H1 (cell line): ENCODE measurements around the gene NMT1. TPM values are rescaled to one million over a fixed set of nuclear protein-coding genes. Genes with fewer than 3 reads are reported as not detected.

Source experiments
- CTCF ChIA-PET: fragments of 300-600 bp; sonication (Branson Sonifier 250); formaldehyde crosslinking; loops from one replicate; lab custom pipeline; 2021; ENCODE audit not compliant: partially characterized antibody; lab: Charles Lee
- POLR2A ChIA-PET: fragments of 300-600 bp; sonication (Branson Sonifier 250); formaldehyde crosslinking; loops from one replicate; lab custom pipeline; 2021; ENCODE audit warnings: inconsistent platforms; ENCODE audit not compliant: partially characterized antibody; lab: Charles Lee
- DNase-seq, 2 experiments: peaks; one replicate each; pipeline versions ENCODE4 v3.0.0 to v3.0.0-alpha.2; 2010 to 2022; ENCODE audit warnings: low spot score in 2 of 2, low read depth in 1 of 2, mixed read lengths in 1 of 2
- FAIRE-seq: peaks from 2 replicates; lab custom pipeline; 2011; peaks lifted over from hg19 to GRCh38; lab: Jason Lieb, UNC
- H2AFZ ChIP-seq: 2 replicates; pipeline ENCODE4 v1.8.1; 2012; ENCODE audit warnings: low read length, inconsistent platforms
- H2AK5ac ChIP-seq: 2 replicates; pipeline ENCODE4 v1.6.1; 2013; ENCODE audit warnings: low read depth, low read length
- H2BK120ac ChIP-seq: replicated peaks from 2 replicates; pipeline ENCODE3; 2013; ENCODE audit warnings: low read depth, low read length, inconsistent platforms
- H2BK12ac ChIP-seq: 2 replicates; pipeline ENCODE4 v1.6.1; 2013; ENCODE audit warnings: low read depth, low read length
- H2BK15ac ChIP-seq: 2 replicates; pipeline ENCODE4 v1.6.1; 2013; ENCODE audit warnings: low read length
- H2BK20ac ChIP-seq: 2 replicates; pipeline ENCODE4 v1.6.1; 2013; ENCODE audit warnings: low read length
- H2BK5ac ChIP-seq: 2 replicates; pipeline ENCODE4 v1.6.1; 2013; ENCODE audit warnings: low read depth, low read length
- H3K14ac ChIP-seq: 2 replicates; pipeline ENCODE4 v1.6.1; 2013; ENCODE audit warnings: inconsistent platforms; ENCODE audit not compliant: insufficient read length
- H3K18ac ChIP-seq: 2 replicates; pipeline ENCODE4 v1.6.1; 2013; ENCODE audit warnings: low read length; ENCODE audit errors: extremely low read depth
- H3K23ac ChIP-seq: 2 replicates; pipeline ENCODE4 v1.6.1; 2013; ENCODE audit warnings: inconsistent platforms; ENCODE audit not compliant: insufficient read length
- H3K23me2 ChIP-seq: 2 replicates; pipeline ENCODE4 v1.6.1; 2013; ENCODE audit warnings: low read depth, low read length
- H3K27ac ChIP-seq: 2 replicates; pipeline ENCODE4 v1.6.1; 2011; ENCODE audit warnings: low read depth, low read length, inconsistent platforms
- H3K27me3 ChIP-seq, 4 experiments: replicated peaks in 1 of 4; 1 replicate in 1 of 4; 2 replicates in 3 of 4; pipeline versions ENCODE4 v1.6.1 to v1.8.1; 2011 to 2013; ENCODE audit warnings: low read length in 3 of 4, mild to moderate bottlenecking in 3 of 4, inconsistent platforms in 2 of 4, mixed read lengths in 2 of 4, moderate library complexity in 1 of 4; ENCODE audit not compliant: control insufficient read depth in 3 of 4, insufficient read depth in 3 of 4; ENCODE audit errors: extremely low read depth in 1 of 4
- H3K36me3 ChIP-seq, 4 experiments: 2 replicates each; pipeline versions ENCODE4 v1.6.1 to v1.8.1; 2011 to 2013; ENCODE audit warnings: mild to moderate bottlenecking in 4 of 4, low read length in 3 of 4, moderate library complexity in 2 of 4, control low read depth in 1 of 4, inconsistent platforms in 1 of 4; ENCODE audit not compliant: insufficient read depth in 4 of 4, control insufficient read depth in 2 of 4
- H3K4ac ChIP-seq: replicated peaks from 2 replicates; pipeline ENCODE3; 2013; ENCODE audit warnings: low read length, low read depth, mixed read lengths, inconsistent platforms; ENCODE audit not compliant: insufficient read length
- H3K4me1 ChIP-seq, 4 experiments: replicated peaks in 1 of 4; 1 replicate in 1 of 4; 2 replicates in 3 of 4; pipeline versions ENCODE4 v1.6.1 to v1.8.1; 2011 to 2013; ENCODE audit warnings: low read length in 3 of 4, inconsistent platforms in 2 of 4, mixed read lengths in 1 of 4; ENCODE audit not compliant: insufficient read depth in 4 of 4, control insufficient read depth in 3 of 4
- H3K4me2 ChIP-seq, 2 experiments: 2 replicates each; pipeline versions ENCODE4 v1.6.1 to v1.8.1; 2011 to 2013; ENCODE audit warnings: low read depth in 2 of 2, low read length in 2 of 2, control low read depth in 1 of 2, inconsistent platforms in 1 of 2, mild to moderate bottlenecking in 1 of 2; ENCODE audit not compliant: insufficient read depth in 1 of 2
- H3K4me3 ChIP-seq, 4 experiments: fragments of 200-600, 300-600 bp in 1 of 4; sonication (generic), shearing (Covaris generic), sonication (Bioruptor Twin) in 1 of 4; 2 replicates each; pipeline versions ENCODE4 v1.5.1 to v1.8.1; 2011 to 2016; ENCODE audit warnings: low read length in 4 of 4, low read depth in 3 of 4, control low read depth in 2 of 4, inconsistent platforms in 2 of 4, mild to moderate bottlenecking in 2 of 4, mixed read lengths in 1 of 4, moderate library complexity in 1 of 4; ENCODE audit not compliant: insufficient read depth in 2 of 4; ENCODE audit errors: extremely low read depth in 1 of 4
- H3K56ac ChIP-seq: replicated peaks from 2 replicates; pipeline ENCODE3; 2013; ENCODE audit warnings: low read depth, mild to moderate bottlenecking, mixed read lengths, low read length, inconsistent platforms; ENCODE audit not compliant: insufficient read length
- H3K79me1 ChIP-seq: 2 replicates; pipeline ENCODE4 v1.6.1; 2013; ENCODE audit warnings: low read depth, low read length, control low read depth
- H3K79me2 ChIP-seq, 2 experiments: 2 replicates each; pipeline versions ENCODE4 v1.6.1 to v1.8.1; 2012 to 2013; ENCODE audit warnings: low read length in 2 of 2, mild to moderate bottlenecking in 2 of 2, inconsistent platforms in 1 of 2; ENCODE audit not compliant: insufficient read depth in 2 of 2, control insufficient read depth in 1 of 2
- H3K9ac ChIP-seq, 4 experiments: replicated peaks in 1 of 4; 1 replicate in 1 of 4; 2 replicates in 3 of 4; pipeline versions ENCODE4 v1.6.1 to v1.8.1; 2011 to 2013; ENCODE audit warnings: low read depth in 3 of 4, low read length in 3 of 4, control low read depth in 2 of 4, mild to moderate bottlenecking in 2 of 4, moderate library complexity in 2 of 4, inconsistent platforms in 1 of 4; ENCODE audit errors: extremely low read depth in 1 of 4
- H3K9me3 ChIP-seq, 2 experiments: 2 replicates each; pipeline versions ENCODE4 v1.6.1 to v1.8.1; 2012 to 2013; ENCODE audit warnings: mild to moderate bottlenecking in 2 of 2, moderate library complexity in 2 of 2, control low read depth in 1 of 2, inconsistent platforms in 1 of 2, low read depth in 1 of 2, low read length in 1 of 2, mixed read lengths in 1 of 2; ENCODE audit not compliant: insufficient read depth in 2 of 2
- H4K20me1 ChIP-seq, 2 experiments: replicated peaks in 1 of 2; 2 replicates each; pipeline versions ENCODE3 to v1.8.1; 2011 to 2013; ENCODE audit warnings: inconsistent platforms in 2 of 2, low read length in 2 of 2, mild to moderate bottlenecking in 1 of 2; ENCODE audit not compliant: insufficient read depth in 2 of 2, control insufficient read depth in 1 of 2
- H4K5ac ChIP-seq: 2 replicates; pipeline ENCODE4 v1.6.1; 2013; ENCODE audit warnings: low read length, low read depth, mixed read lengths, inconsistent platforms; ENCODE audit not compliant: insufficient read length
- H4K8ac ChIP-seq: 2 replicates; pipeline ENCODE4 v1.8.0; 2013; ENCODE audit warnings: mild to moderate bottlenecking, moderate library complexity, low read length, inconsistent platforms; ENCODE audit not compliant: insufficient read depth; ENCODE audit errors: extremely low read depth
- H4K91ac ChIP-seq: replicated peaks from 2 replicates; pipeline ENCODE3; 2013; ENCODE audit warnings: low read length, mixed read lengths, inconsistent platforms; ENCODE audit not compliant: insufficient read length
- CEBPB ChIP-seq: IDR thresholded peaks from 2 replicates; pipeline ENCODE4 v1.6.1; 2012; ENCODE audit warnings: low read depth, low read length
- CTBP2 ChIP-seq: IDR thresholded peaks from 2 replicates; pipeline ENCODE4 v1.7.0; 2011; ENCODE audit warnings: borderline replicate concordance, mild to moderate bottlenecking, moderate library complexity, mixed read lengths, low read length; ENCODE audit not compliant: insufficient read depth, insufficient read length
- HDAC2 ChIP-seq, 2 experiments: fragments of 300-600 bp in 1 of 2; sonication (generic) in 1 of 2; IDR thresholded peaks; 2 replicates each; pipeline ENCODE4 v1.6.1; 2011 to 2012; ENCODE audit warnings: low read depth in 2 of 2, low read length in 2 of 2, mild to moderate bottlenecking in 2 of 2, moderate library complexity in 2 of 2, borderline replicate concordance in 1 of 2, inconsistent platforms in 1 of 2
- RAD21 ChIP-seq, 2 experiments: IDR thresholded peaks in 1 of 2; conservative IDR thresholded peaks in 1 of 2; 2 replicates each; pipeline ENCODE4 v1.6.1; 2011; ENCODE audit warnings: low read depth in 2 of 2, low read length in 2 of 2, improper control_type of control experiment in 1 of 2, inconsistent platforms in 1 of 2, mild to moderate bottlenecking in 1 of 2, moderate library complexity in 1 of 2
- SAP30 ChIP-seq: fragments of 300-600 bp; sonication (generic); IDR thresholded peaks from 2 replicates; pipeline ENCODE4 v1.7.1; 2012; ENCODE audit warnings: low read length, moderate library complexity, mild to moderate bottlenecking, inconsistent platforms; ENCODE audit not compliant: insufficient read depth, insufficient replicate concordance
- SIX5 ChIP-seq: IDR thresholded peaks from 2 replicates; pipeline ENCODE4 v1.6.1; 2011; ENCODE audit warnings: mild to moderate bottlenecking, low read depth, low read length
- SP1 ChIP-seq: IDR thresholded peaks from 2 replicates; pipeline ENCODE4 v1.6.1; 2011; ENCODE audit warnings: low read depth, low read length
- TEAD4 ChIP-seq: IDR thresholded peaks from 2 replicates; pipeline ENCODE4 v1.6.1; 2012; ENCODE audit warnings: low read depth, low read length, inconsistent platforms, mixed read lengths
- USF2 ChIP-seq: IDR thresholded peaks from 2 replicates; pipeline ENCODE4 v1.6.1; 2011; ENCODE audit warnings: low read length, improper control_type of control experiment
- WGBS, 2 experiments: shearing (Covaris generic) in 1 of 2; methylation state at CpG; one replicate each; pipeline versions ENCODE4 v1.1.6 to v1.1.7; 2013 to 2015; ENCODE audit warnings: low lambda C conversion rate in 2 of 2, mixed read lengths in 2 of 2, inconsistent platforms in 1 of 2, low coverage in 1 of 2, missing lambda C conversion rate in 1 of 2; ENCODE audit not compliant: insufficient replicate concordance in 2 of 2, insufficient coverage in 1 of 2, insufficient read length in 1 of 2; ENCODE audit errors: extremely low coverage in 1 of 2, missing lambda C conversion rate in 1 of 2; 5-methylcytosine and 5-hydroxymethylcytosine counted together
- polyA plus RNA-seq, 7 experiments: library from polyadenylated mRNA; depleted of rRNA in 3 of 7; stranded (reverse) in 5 of 7; unstranded in 2 of 7; fragments of >200 nt in 5 of 7; fragments of 200-250 nt in 2 of 7; gene quantifications; 1 replicate in 5 of 7; 2 replicates in 1 of 7; 4 replicates in 1 of 7; pipeline versions ENCODE4 v1.2.1 to v1.2.3, GENCODE V29; 2011 to 2013; ENCODE audit warnings: missing spikeins in 2 of 7, mixed read lengths in 2 of 7
- total RNA-seq: library from RNA; stranded (reverse); fragmentation: NEBNext Ultra II Directional; extraction: Animal tissue kit (Norgen Biotek cat#: 25700); gene quantifications from 2 replicates; pipeline ENCODE4 v1.2.1, GENCODE V29; 2021

NMT1 gene
- total and polyA plus RNA-seq, 2 of the 8 experiments (the other 6 are each of a cell fraction or from before 2014, with no cell fraction given): 42.9 to 149 TPM

DNA sequence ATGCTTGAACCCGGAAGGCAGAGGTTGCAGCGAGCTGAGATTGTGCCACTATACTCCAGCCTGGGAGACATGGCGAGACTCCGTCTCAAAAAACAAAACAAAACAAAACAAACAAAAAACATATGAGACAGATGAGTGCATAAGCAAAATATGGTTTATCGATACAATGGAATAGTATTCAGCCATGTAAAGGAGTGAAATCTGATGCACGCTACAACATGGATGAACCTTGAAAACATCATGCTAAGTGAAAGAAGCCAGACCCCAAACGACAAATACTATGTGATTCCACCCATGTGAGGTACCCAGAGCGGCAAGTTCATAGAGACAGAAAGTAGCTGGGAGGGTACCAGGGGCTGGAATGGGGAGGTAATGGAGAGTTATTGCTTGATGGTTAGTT is 64.4 kb downstream of the NMT1 start:
- H3K27ac ChIP-seq: no peak overlapping the region
- no peak overlapping the region for H3K4me3 ChIP-seq
- no peaks in the 10 kb centered on the region for H3K79me1 ChIP-seq
- POLR2A ChIA-PET: interaction anchor here (15.8 kb wide), 1 partner anchor 24 kb away, joined by 185 read pairs; the partner anchor contains the start of gene HEXIM1
- no peak overlapping the region for H3K4me2 ChIP-seq
- no peak overlapping the region for H2AFZ ChIP-seq
- H4K20me1 ChIP-seq: peaks cover 0 to 3% of the 10 kb centered on the region in 2 experiments
- H3K27me3 ChIP-seq: no peaks in the 10 kb centered on the region
- H3K23ac ChIP-seq: no peak overlapping the region
- H2BK20ac ChIP-seq: no peak overlapping the region
- no peak overlapping the region for H2AK5ac ChIP-seq
- no peak overlapping the region for H4K91ac ChIP-seq
- H4K5ac ChIP-seq: no peak overlapping the region
- H3K56ac ChIP-seq: no peak overlapping the region
- no peak overlapping the region for H2BK120ac ChIP-seq
- H3K18ac ChIP-seq: no peak overlapping the region
- H3K4ac ChIP-seq: no peak overlapping the region
- H3K79me2 ChIP-seq: no peaks in the 10 kb centered on the region
- H3K9me3 ChIP-seq: no peaks in the 10 kb centered on the region
- peaks cover 0 to 18% (median 10%) of the 10 kb centered on the region in 4 experiments; a peak in 5 of 7 replicates for H3K4me1 ChIP-seq
- H2BK15ac ChIP-seq: no peak overlapping the region
- TF ChIP-seq HDAC2 (IDR thresholded peaks at IDR 0.05; ENCODE audit: borderline replicate concordance in 1 of 2, low read depth in 2 of 2, low read length in 2 of 2): no peak
- TF ChIP-seq TEAD4: no peak
- no peak for TF ChIP-seq SP1
- no peak for TF ChIP-seq SAP30
- no peak for TF ChIP-seq USF2
- no peak for TF ChIP-seq CEBPB
- TF ChIP-seq RAD21 (IDR thresholded peaks at IDR 0.05 in 1 of 2, conservative IDR thresholded peaks at IDR 0.05 in 1 of 2; ENCODE audit: low read depth in 2 of 2, low read length in 2 of 2): no peak
- no peak for TF ChIP-seq CTBP2
- TF ChIP-seq SIX5: no peak
- TF ChIP-seq, all 59 proteins: peak for 0
- CTCF ChIA-PET: interaction anchor here (0.7 to 8.7 kb wide), 4 partner anchors 9 to 72 kb away, joined by 3 to 69 read pairs (median 10); partner anchors contain the start of gene ACBD4
- 96% methylated on average over 8 of the region's 8 CpGs; no CpG with 5 or more reads in 1 of the 2 experiments for WGBS, 2 experiments
- Histone ChIP-seq H4K8ac (no peak overlapping the region), H2BK12ac (no peak overlapping the region), H3K9ac (no peak overlapping the region), H3K36me3 (no peaks in the 10 kb centered on the region), H2BK5ac (no peak overlapping the region), H3K14ac (no peak overlapping the region), H3K23me2 (peaks cover 2% of the 10 kb centered on the region; the same call in 1 of the 2 replicates)
- FAIRE-seq (no peak), DNase-seq (no peak)
